Posterior cingulate gyrus (tissue), 11 donors: ENCODE measurements around the gene KRTAP4-6.
"Not testable (repeated sequence)": the region's sequence is repeated elsewhere in the genome, so short reads cannot be mapped to it uniquely, and the experiment has no call there.

ENCODE experiments used
- DNase-seq, 10 donors: peaks; one replicate each; pipeline versions ENCODE4 v3.0.0 to v3.0.0-alpha.2; 2020 to 2021; ENCODE audit warnings: mixed read lengths in 3 of 10
- intact Hi-C: fragments of 100-400 bp; cut with DNase I; formaldehyde crosslinking; loops from one replicate; pipeline ENCODE4 v1.15.1; 2023

Gene KRTAP4-6

GRCh38 chr17:41148971-41149651 lies 8.8 kb upstream of the KRTAP4-6 start:
- peak in 1 of 10 donors; percentile 68 for DNase-seq
- intact Hi-C loops: not testable (repeated sequence)

GRCh38 chr17:41147531-41148204 lies 7.3 kb upstream of the KRTAP4-6 start:
- intact Hi-C loops: no loop called here
- no peak for DNase-seq

GRCh38 chr17:41145261-41145660 lies 4.9 kb upstream of the KRTAP4-6 start:
- intact Hi-C loops: no loop called here
- no peak for DNase-seq

GRCh38 chr17:41144846-41145245 lies 4.5 kb upstream of the KRTAP4-6 start:
- intact Hi-C loops: no loop called here
- DNase-seq: no peak

- no peak for DNase-seq
- intact Hi-C loops: no loop called here
Observed at GRCh38 chr17:41141361-41141760, 1.0 kb upstream of the KRTAP4-6 start.

GRCh38 chr17:41139865-41140264 lies 479 bp downstream of the KRTAP4-6 start:
- DNase-seq: peak in 1 of 10 donors; percentile 55
- intact Hi-C loops: not testable (repeated sequence)

- intact Hi-C loops: no loop called here
Observed at GRCh38 chr17:41133880-41134735, 6.2 kb downstream of the KRTAP4-6 start.

GRCh38 chr17:41131979-41132378 lies 8.4 kb downstream of the KRTAP4-6 start:
- intact Hi-C loops: no loop called here
- DNase-seq: no peak

More at GRCh38 chr17:41133880-41134735, 6.2 kb downstream of the KRTAP4-6 start:
- DNase-seq: no peak

GRCh38 chr17:41127371-41127770 lies 13.0 kb downstream of the KRTAP4-6 start:
- intact Hi-C loops: no loop called here
- DNase-seq: no peak

GRCh38 chr17:41126412-41126811 lies 13.9 kb downstream of the KRTAP4-6 start:
- intact Hi-C loops: no loop called here
- DNase-seq: no peak

- intact Hi-C loops: no loop called here
- DNase-seq: no peak
Observed at GRCh38 chr17:41125064-41125463, 15.3 kb downstream of the KRTAP4-6 start.

- DNase-seq, intact Hi-C loops: not testable (repeated sequence)
Observed at GRCh38 chr17:41123991-41124371, 16.4 kb downstream of the KRTAP4-6 start, which contains the start of gene KRTAP4-12. Gene KRTAP4-12 (minus strand): TSS chr17:41124182. CDS start chr17:41124122, 60 bp downstream.

- DNase-seq, intact Hi-C loops: not testable (repeated sequence)
Observed at GRCh38 chr17:41123292-41123990, 16.9 kb downstream of the KRTAP4-6 start.

- intact Hi-C loops: no loop called here
Observed at GRCh38 chr17:41121742-41122141, 18.6 kb downstream of the KRTAP4-6 start.

GRCh38 chr17:41119696-41120690 lies 20.4 kb downstream of the KRTAP4-6 start:
- intact Hi-C loops, DNase-seq: not testable (repeated sequence)

More at GRCh38 chr17:41121742-41122141, 18.6 kb downstream of the KRTAP4-6 start:
- DNase-seq: no peak

- no peak for DNase-seq
- intact Hi-C loops: no loop called here
Observed at GRCh38 chr17:41118721-41119120, 21.6 kb downstream of the KRTAP4-6 start.

GRCh38 chr17:41117846-41118386 lies 22.4 kb downstream of the KRTAP4-6 start, which contains the start of gene KRTAP4-11:
Gene KRTAP4-11 (minus strand): TSS chr17:41118373. CDS start chr17:41118315, 58 bp downstream.
- intact Hi-C loops: not testable (repeated sequence)
- DNase-seq: peak in 1 of 10 donors; percentile 70

- DNase-seq: no peak
- intact Hi-C loops: no loop called here
Observed at GRCh38 chr17:41116297-41116696, 24.0 kb downstream of the KRTAP4-6 start.
